HG02610 (cell line): ENCODE measurements around the gene CD58.
A peak's percentile ranks its signal among the peaks of the same experiment; 100 is the strongest.

Experiments used
- ATAC-seq: cut with Tn5 transposase; IDR thresholded peaks from one replicate; pipeline ENCODE4 v1.9.1; 2021; ENCODE audit warnings: mild to moderate bottlenecking, moderate library complexity; ENCODE audit not compliant: unreplicated experiment

The CD58 gene

DNA sequence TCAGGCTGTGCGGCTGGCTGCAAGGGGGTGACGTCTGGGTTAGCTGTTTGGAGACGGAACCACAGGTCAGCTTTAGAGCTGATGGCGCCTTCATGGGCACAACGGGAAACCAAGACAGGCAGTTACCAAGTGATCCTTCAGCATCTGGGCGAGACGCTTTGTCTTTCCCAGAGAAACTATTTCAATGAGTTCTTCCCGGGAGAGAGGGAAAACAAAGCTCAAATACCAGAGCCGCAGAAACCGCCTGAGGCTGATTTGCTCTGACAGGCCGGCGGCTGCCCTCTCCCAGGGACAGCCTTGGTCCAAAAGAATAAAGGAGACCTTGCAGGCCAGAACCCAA, 76.5 kb downstream of the CD58 start:
- no peak for ATAC-seq

DNA sequence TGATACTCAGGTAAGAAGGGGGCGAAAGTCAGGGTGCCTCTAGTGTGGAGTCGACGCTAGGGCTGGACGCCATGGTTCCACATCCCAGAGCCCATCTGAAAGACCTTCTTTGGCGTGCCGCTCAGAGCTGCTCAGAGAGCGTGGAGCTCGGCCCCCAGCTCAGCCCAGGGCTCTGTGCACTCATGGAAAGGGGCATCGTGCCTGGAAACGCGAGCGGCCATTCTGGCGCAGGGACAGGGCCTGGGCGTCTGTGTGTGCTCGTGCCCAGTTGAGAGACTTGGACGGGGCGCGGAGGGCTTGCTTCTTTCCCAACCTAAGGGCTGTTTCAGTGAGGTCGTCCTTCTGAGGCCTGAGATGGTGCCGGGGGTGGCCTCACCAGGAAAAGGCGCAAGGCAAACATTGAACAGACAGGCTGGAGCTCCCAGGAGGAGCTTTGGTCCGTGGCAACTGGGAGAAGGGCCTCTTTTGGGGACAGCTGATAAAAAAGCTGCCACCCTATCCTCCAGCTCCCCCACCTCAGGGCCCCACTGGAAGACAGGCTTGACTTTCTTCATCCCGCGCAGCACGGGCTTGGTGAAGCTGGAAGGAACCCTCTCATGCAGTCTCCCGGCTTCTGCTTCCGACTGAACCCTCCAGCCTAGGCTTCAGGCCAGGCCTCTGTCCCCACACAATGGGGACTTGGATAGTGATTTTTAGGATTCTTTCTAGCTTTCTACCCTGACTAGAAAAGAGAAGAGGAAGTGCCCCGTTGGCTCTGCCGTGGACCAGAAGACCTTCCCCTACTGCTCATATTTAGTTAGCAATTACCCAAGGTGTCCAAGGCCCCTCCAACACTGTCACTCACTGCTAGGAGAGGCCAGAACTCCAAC, 77.1 kb downstream of the CD58 start:
- ATAC-seq = no peak

DNA sequence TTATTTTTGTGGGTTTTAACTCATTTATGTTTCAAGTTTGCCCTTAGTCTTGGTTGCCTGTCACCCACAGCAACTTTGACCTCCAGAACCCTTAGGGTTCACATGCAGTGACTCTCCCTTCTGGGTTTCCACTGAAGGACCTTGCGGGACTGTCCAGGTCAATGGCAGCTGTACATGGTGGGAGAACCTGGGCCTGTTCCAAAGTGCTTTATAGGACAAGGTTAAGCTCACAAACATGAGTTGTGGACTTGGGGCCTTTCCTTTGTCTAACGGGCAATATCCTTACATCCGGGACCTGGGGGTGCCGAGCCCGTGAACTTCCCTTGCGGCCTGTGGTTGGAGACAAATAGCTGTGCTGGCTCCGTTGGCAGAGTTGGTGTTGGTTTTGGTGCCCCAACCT, 77.8 kb downstream of the CD58 start:
- ATAC-seq = no peak

DNA sequence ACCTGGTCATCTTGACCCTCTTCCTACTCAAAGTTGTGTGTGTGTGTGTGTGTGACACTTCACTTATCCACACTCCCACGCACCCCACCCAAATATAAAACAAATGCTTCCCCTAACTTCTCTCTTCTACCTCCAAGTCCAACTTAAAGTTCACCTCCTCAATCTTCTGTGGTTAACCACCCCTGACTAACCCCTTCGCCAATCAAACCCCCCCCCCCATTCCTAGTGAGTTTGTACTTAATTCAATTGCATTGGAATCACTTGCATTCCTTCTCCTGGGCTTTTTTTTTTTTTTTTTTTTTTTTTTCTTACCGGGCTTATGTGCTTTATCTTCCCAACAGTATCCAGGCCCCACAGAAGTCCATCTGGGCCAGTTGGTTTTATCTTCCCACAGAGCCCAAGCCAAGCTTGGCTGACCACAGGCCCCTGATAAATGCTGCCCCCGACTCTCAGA, 78.4 kb downstream of the CD58 start:
- ATAC-seq = no peak

DNA sequence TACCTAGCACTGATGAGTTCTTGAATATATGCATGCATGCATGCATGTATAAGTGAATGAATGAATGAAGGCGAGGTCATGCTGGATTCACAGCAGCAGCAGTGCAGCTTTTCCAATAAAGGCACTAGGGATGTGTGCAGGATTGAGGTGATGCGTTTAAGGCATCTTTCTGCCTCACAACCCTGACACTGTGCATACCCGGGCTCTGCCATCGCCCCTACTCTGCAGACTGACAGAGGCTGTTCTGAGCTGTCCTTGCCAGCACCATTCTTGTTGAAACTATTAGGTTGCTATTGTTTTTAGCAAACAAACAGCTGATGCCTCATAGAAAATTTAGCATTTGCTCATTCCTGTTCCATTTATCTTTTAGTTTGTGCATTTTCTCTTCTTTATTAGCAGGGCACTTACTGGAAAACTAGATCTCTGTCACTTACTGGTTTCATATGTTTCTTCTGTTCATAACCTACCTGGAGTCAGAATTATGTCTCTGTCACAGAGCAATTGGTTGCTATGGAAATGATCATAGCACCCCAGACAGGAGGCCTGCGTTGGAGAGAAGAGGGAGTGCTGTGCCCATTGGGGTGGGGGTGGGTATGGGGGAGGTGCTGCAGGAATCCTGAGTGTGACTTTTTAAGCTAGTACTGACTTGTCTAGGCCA, 79.0 kb downstream of the CD58 start:
- no peak for ATAC-seq

DNA sequence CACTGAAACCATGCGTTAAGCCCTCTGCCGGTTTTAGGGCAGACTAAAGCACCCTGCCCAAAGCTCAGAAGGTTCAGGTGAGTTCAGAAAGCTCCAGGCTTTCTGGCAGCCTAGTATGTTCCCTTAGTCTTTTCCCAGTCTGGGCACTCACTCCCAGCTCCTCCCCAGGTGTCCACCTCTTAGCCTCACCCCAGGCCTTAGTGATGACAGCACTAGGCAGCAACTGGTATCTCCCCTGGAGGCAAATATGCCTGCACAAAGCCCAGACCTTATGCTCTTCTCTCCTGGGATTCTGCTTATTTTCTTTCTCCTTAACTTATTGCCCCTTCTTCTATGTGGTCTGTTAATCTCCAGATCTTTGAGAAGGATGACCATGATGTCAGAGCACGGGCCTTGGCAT, 80.2 kb downstream of the CD58 start:
- ATAC-seq = no peak

DNA sequence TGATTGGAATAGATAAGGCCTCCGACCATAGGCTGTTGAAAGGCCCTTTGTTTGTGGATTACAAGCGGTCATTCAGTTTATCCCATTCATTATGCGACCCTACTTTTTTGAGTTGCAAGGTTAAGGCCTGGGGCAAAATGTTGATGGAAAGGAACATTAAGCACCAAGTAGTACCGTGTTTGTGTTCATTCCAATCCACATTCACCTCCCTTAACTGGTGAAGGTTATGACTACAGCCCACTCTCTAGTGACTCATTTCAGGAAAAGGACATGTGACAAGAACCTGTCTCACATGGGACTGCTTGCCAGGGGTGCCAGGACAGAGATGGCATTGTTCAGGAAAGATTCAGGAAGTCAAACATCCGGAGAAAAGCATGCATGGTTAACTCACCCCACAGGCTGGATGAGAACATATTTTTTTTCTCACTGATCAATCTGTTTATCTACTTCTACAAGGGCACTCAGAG, 81.6 kb downstream of the CD58 start:
- peak; percentile 42 for ATAC-seq

DNA sequence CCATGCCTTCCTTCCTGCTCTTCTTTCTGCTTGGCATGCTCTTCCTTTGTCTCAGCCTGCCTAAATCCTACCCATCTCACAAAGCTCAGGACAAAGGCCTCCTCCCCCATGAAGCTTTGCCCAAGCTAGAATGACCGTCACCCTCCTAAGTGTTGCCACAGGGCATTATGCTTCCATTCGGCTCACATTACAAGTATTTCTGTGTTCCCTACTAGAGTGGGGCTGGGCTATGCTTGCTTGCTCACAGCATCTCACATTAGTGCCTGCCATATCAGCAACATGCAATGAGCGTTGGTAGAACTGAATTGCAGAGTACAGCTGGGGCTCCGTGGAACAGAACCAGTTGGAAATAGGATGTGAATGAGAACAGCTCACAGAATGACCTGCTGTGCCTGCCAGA, 82.8 kb downstream of the CD58 start:
- no peak for ATAC-seq

DNA sequence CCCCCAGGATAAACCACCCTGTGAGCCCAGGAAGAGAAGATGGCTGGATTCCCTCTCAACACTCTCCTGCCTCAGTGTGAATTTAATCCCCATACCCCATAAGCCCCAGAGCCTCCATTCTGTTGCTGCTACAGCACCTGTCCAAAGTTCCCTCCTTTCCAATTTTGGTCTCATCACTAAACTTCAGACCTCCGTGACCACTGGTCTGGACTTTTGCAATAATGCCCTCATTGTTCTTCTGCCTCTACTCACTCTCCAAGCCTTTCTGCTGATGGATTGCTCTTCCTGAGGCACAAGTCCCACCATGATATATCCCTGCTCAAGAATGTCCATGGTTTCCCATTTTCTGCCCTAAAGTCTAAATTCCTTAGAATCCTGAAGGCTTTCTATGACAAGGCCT, 83.2 kb downstream of the CD58 start:
- ATAC-seq = no peak

DNA sequence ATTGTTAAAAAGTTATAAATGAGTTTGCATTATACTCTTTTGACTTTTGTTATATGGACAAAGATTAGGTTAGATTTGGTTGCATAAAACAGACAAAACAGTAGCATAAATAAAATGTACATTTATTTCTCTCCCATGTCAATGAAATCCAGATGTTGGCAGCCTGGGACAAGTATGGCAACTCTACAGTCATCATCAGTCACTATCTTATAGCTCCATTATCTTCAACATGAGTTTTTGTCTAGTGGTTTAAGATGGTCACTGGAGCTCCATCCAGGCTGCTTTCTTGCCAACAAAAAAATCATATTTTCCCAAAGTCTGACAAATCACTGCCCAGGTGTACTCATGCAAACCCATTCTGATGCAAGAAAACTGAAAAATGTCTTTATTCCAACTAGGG, 83.8 kb downstream of the CD58 start:
- ATAC-seq = no peak

DNA sequence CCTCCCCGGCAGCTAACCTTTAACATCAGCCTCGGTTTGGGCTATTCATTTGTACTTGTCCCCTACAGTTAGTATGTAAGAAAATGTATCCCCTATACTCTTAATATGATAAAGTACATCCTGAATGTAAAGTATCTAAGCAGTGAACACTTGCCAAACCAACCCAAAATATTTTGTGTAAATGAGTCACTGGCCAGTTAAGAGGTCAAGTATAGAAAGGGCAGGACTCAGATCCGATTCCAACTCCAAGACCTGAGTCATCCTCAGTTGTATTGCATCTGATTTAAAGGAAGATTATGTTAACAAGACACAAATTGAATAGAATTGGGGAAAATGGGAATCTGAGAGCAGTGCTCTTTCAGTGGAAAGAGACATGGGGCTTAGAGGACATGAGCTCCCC, 84.4 kb downstream of the CD58 start:
- ATAC-seq = no peak

DNA sequence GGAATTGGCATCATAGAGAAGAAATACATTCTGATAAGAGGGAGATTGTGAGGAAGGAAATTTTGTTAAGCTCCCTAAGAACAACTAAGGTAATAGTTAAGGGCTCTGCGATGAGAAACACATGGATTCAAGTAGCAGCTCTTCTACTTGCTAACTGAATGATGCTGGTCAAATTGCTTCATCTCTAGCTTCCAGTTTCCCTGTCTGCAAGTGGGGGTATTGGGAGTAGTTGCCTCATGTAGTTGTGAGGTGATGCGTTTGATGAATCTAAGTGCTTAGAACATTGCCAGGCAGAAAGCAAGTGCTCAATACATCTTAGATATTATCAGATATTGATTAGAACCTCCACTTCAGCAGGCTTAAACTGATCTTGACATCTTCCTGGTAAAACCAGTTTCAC, 84.8 kb downstream of the CD58 start:
- ATAC-seq = no peak

DNA sequence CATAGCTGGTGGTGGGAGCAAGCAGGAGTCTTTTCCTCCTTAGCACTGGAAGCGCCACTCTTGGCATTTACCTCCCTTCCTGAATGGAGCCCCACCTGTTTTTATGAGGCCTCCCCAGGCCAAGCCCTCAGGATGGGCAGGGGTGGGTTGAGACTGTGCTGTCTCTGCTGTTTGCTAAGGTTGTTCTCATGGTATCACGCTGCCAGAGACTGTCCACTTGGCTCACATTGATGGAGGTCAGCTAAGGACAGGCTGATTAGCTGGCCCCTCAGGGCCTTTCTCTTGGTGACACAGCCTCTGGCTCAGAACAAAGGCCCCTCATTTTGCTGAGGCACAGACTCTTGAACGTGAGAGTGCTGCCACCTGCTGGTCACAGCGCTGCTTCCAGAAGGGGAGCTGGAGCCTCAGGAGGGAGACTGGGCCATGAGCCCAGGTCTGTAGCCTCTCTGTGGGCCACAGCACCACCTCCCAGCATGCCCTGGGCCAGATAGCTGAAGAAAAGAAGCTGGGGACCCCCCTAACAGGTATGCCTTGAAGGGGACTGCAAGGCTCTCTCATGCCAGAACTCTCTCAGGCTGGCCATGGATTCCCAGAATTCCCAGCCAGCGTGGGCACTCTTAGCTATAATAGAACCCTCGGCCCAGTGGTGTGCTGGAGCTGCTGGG, 85.6 kb downstream of the CD58 start:
- peak; percentile 86 for ATAC-seq

DNA sequence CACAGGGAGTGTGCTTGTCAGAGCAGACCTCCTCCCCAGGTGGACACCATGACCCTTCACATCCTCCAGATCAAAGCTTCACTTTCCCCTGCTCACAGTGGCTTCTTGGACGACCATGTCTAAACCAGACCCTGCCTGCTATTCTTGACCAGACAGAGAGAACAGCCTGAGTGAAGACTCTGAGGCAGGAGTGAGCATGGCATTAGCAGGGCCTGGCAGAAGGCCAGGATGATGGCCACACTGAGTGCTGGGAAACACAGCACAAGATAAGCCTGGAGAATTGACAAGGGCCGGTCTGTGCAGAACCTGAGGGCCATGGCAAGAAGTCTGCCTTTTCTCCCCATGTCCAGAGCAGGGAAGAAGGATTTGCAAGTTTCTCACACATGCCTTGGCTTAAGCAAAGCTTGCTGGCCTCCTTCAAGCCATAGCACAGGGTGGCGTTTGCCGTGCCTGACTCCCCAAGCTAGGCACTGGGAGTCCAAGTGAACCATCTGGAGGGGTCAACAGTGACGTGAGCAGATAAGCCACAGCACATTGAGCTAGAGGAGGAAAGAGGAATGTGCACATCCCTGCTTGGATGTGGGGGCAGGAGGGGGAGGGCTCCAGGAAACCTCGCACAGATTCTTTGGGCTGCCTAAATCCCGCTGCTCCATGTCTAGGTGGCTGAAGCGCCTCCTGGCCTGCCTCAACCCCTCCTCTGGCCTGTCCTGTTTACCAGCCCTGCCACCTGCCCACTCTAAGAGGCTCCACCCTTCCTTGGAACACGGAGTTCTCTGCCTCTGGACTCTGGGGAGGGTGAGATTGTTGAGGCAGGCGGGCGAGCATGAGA, 87.1 kb downstream of the CD58 start:
- no peak for ATAC-seq

DNA sequence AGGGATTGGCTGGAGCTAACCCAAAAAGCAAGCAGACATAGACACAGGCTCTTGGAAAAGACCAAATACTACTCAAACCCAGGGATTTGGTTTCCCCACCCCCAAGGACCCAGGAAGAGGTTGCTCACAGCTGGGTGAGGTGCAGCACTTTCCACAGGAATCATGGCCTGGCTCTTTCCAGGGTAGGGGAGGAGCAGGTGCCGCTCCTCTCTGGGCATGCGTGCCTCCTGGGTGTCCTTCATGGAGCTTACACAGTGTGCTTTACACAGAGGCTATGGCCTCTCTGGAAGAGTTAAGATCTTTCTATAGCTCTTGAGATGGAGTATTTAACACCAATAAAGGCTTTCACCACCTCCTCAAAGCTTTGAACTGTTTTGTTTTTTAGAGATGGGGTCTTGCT, 88.3 kb downstream of the CD58 start:
- no peak for ATAC-seq

DNA sequence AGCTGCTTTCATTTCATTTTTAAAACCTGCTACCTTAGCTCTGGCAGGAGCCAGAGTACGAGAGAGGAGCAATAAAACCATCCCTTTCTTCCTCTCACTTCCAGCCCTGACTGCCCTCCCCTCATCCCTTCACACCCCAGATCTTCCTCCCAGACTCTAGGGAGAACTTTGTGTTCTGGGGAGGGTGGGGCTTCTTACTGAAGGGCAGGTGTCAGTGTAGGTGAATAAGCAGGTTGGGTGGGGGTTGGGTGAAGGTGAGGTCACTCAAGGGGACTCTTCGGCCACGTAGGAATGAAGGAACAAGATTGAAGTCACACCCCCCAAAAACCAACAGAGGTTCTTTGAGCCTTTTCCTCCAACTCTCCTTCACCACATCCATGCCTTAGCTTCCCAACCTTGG, 88.9 kb downstream of the CD58 start:
- ATAC-seq = no peak

DNA sequence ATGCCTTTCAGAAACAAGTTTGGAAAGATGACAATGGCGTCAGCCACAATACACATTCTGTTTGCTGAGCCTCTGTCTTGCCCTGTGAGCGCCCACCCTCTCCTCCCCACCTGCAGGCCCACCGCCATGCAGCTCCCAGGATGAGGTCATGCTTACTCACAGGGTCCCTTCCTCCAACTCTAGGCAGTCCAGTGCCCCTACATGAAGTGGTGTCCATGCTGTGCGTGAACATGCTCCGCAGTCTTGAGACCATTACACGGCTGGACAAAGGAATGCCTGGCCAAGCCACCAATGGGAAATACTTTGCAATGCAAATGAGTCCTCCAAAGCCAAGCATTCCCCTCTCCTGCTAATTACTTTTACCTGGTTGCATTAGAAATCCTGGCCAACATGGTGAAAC, 92.2 kb downstream of the CD58 start:
- no peak for ATAC-seq

DNA sequence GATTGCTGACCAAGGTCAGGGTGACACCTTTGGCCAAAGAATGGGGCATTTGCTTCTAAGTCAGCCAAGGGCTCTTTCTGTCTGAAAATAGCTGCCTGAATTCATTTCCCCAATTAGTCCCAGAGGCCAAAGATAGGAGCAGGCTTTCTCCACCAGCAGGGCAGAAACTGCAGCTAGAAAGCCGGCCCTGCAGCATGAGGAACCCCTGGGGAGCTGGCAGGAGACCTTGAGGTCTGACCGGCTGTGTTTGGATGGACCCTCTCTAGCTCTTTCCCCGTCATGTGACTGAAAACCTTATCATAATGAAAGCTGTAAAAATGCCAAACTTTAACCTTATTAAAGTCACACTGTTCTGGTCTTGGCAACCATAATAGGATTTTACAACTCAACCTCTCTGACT, 93.4 kb downstream of the CD58 start:
- ATAC-seq = no peak

DNA sequence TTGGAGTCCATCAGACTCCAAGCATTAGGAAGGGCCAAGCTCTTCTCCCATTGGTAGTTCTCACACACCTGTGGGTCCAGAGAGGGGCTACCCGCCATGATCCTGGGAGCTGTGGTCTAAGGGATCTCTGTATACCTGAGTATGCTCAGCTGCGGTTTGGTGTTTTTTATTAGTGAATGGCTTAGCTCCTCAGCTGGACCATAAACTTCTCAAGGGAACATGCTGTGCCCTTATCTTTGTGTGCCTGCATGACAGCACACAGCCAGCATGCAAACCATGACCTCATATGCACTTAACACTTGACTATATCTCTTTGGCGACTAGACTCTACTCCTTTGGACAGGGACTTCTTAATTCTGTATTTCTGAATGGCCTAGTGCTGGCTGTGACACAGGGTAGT, 94.5 kb downstream of the CD58 start:
- ATAC-seq = no peak

DNA sequence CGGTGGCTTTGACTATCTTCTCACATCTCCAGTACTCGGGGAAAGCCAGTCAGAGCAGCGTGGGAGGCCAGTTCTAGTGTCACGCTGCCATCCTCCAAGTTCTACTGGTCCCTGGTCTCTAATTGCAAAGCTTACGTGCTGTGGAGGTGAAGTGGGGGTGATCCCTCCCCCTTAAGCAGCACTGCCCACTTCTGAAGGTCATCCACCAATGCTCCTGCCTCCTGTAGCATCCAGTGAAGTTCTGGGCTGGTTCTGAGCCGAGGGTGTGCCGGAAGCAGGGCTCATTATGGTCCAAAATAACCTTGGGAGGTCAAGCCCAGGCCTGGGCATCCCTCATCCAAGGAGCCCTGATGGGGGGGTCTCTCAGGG, 95.0 kb downstream of the CD58 start:
- ATAC-seq = no peak
